C1 segment of cervical spinal cord (tissue), 14 donors: ENCODE measurements around the gene OSBPL7.

Experiments used
- DNase-seq, 14 donors: peaks; one replicate each; lab custom pipeline; 2025; lab: John Stamatoyannopoulos, UW

Gene OSBPL7

GRCh38 chr17:47847341-47848197, 26.0 kb upstream of the OSBPL7 start:
- no peak for DNase-seq

GRCh38 chr17:47846716-47847340, 25.2 kb upstream of the OSBPL7 start:
- DNase-seq: no peak

GRCh38 chr17:47845716-47846075, 24.1 kb upstream of the OSBPL7 start:
- no peak for DNase-seq

- DNase-seq: no peak
These were observed 23.5 kb upstream of the OSBPL7 start for GRCh38 chr17:47844814-47845715.

- DNase-seq: no peak
These were observed 22.6 kb upstream of the OSBPL7 start for GRCh38 chr17:47844227-47844626.

GRCh38 chr17:47843391-47843730, 21.8 kb upstream of the OSBPL7 start:
- DNase-seq: no peak

GRCh38 chr17:47841488-47842291, 20.1 kb upstream of the OSBPL7 start:
- DNase-seq: no peak

GRCh38 chr17:47840742-47841487, 19.3 kb upstream of the OSBPL7 start, which contains the start of gene SCRN2:
TSS of gene SCRN2 (minus strand) at chr17:47841273. CDS start at chr17:47840843, 430 bp downstream.
- peak; percentile 50 to 87 (median 79) for DNase-seq

- DNase-seq: peak in 1 of 14 donors; percentile 16
These were observed 18.6 kb upstream of the OSBPL7 start for GRCh38 chr17:47840001-47840741.

- DNase-seq: no peak
These were observed 17.5 kb upstream of the OSBPL7 start for GRCh38 chr17:47839071-47839470.

- no peak for DNase-seq
These were observed 17.0 kb upstream of the OSBPL7 start for GRCh38 chr17:47838636-47839035.

GRCh38 chr17:47837401-47838039, 15.9 kb upstream of the OSBPL7 start:
- DNase-seq: no peak

GRCh38 chr17:47836601-47837000, 15.0 kb upstream of the OSBPL7 start:
- no peak for DNase-seq

- DNase-seq: no peak
These were observed 13.2 kb upstream of the OSBPL7 start for GRCh38 chr17:47834756-47835155.

- peak in 5 of 14 donors; percentile 41 to 58 (median 48) for DNase-seq
These were observed 10.3 kb upstream of the OSBPL7 start for GRCh38 chr17:47831934-47832327.

GRCh38 chr17:47831003-47831933, 9.7 kb upstream of the OSBPL7 start, which contains the start of the genes LRRC46 and MRPL10:
TSS of gene LRRC46 (plus strand) at chr17:47831670. CDS start at chr17:47831990, 320 bp downstream.
TSS of gene MRPL10 (minus strand) at chr17:47831541. CDS start at chr17:47831511, 30 bp downstream.
- peak; percentile 56 to 95 (median 87) for DNase-seq

GRCh38 chr17:47830396-47831002, 8.9 kb upstream of the OSBPL7 start:
- no peak for DNase-seq
